Stimulated activated CD4-positive, alpha-beta T cell treated with anti-CD3 and anti-CD28 coated beads, Interleukin-15, amount 100 ng/mL, for 24 hours (primary cell): ENCODE data around the gene MANBA.
"Not testable (repeated sequence)": the region's sequence is repeated elsewhere in the genome, so short reads cannot be mapped to it uniquely, and the experiment has no call there.

Experiments used
- DNase-seq: peaks from one replicate; pipeline ENCODE4 v3.0.0-alpha.2; 2020

Gene MANBA

DNA sequence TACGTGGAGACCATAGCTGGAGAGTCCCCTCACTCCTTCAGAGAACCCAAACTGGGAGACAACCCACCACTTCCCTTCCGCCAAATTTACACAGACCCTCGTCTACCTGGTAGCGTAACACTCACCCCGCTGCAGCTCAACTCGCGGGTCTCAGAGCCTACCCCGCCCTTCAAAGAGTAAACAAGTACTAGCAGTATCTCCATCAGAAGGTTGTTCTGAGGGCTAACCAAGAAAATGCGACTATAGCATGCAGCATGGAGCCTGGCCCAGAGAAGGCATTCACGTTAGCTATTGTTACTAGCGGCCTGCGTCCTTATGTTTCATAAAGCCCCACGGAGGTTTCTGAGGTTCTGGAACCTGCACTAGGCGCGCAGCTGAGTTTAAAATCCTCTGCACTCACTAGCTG, 531 bp upstream of the MANBA start:
- no peak for DNase-seq

DNA sequence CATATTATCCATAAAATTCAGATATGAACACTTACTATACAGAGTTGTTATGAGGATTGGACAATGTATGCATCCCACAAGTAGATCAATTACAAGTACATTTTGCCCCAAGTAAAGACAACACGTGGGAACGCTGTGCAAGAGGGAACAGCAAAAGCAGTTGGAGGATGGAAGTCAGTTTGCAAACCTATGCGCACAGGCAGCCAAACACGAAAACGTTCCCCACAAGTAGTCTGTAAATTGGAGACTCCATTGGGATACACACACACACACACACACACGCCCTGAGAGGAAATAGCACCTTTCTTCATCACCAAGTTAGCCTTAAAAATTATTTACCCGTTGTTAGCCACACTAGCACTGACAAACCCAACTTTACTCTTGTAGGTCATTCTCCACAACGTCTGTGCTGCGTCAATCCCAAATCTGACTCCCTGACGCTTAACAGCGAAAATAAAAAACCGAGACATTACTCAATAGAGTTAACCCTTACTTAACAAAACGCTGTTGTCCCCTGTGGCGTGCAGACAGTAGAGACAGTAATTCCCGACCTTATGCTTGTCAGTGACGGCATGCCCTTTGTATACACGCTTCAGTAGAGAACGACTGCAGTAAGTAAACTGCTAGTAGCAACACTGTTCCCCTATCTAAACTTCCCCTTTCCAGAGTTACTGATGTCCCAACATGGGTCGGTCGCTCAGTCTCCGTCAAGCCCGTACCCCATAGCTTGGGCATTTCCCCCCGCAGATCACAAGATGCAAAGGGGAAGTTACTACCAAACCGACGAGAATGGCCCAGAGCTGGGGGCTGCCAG, 730 bp downstream of the MANBA start:
- peak; percentile 35 for DNase-seq

DNA sequence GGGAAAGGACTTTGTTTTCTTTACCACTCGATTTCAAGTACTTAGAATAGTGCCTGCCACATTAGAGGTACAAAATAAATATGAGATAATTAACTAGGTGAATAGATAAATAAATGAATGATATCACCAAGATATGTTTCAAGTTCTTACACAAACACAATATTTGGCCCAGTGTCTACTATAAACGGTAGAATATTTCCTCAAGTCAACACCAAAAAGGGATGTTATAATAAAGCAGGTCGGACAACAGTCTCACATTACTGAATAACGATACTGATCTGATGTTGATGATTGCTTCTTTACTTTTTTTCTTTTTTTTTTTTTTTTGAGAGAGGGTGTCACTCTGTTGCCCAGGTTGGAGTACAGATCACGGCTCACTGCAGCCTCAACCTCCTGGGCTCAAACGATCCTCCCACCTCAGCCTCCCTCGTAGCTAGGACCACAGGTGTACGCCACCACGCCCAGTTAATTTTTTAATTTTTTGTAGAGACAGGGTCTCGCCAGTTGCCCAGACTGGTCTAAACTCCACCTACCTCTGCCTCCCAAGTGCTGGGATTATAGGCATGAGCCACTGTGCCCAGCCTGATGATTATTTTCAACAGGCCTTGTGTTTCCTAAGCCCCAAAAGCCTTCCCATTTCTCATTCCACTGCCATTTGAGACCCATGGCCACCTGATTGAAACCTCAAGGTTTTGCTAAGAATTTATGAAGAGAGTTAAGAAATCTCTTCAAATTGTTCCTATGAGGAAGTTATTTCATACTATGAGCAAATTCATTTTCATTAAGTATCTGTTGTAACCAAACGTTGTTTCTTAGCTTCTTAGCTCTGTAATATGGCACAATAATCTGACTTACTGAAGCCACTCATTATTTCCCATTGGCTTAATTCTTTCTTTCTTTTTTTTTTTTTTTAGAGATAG, 2.3 kb downstream of the MANBA start:
- no peak for DNase-seq

DNA sequence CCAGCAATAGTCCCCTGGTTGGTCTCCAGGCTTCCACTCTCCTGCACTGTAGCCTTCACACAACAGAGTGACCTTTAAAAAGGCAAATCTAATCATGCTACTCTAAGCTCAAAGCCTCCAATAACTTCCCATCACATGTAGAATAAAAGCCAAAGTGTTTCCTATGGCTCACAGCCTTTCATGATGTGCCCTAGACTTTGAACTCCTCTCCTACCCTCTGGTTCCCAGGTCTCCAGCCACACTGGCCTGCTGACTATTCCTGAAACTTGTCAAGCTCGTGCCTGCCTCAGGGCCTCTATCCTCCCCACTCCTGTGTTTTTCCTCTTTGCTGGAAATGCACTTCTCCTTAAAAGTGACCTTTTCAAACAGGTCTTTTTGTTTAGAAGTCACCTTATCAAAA, 3.1 kb downstream of the MANBA start:
- DNase-seq = no peak

DNA sequence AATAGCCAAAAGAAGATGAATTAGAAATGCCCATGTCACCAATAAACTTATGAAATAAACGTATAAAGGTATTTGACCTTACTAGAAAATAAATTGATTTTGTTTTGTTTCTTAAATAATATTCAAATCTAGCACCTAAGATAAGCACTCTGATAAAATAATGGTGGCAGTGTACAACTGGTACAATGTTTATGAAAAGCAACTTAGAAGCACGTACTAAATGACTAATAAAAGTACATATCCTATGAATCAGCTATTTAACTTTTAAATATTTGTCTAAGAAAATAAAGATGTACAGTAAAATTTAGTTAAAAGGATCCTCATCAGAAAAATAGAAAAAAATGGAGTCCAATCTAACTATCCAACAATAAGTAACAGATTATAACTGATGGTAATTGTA, 6.7 kb downstream of the MANBA start:
- DNase-seq = no peak

DNA sequence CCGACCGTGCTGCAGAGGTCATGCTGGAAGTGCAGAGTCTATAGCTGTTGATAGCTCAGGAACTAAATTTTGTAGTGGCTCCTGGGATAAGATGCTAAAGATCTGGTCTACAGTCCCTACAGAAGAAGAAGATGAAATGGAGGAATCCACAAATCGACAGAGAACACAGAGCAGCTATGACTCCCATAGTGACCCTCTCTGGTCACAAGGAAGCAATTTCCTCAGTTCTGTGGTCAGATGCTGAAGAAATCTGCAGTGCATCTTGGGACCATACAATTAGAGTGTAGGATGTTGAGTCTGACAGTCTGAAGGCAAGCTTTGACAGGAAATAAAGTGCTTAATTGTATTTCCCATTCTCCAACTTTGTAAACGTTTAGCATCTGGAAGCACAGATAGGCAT, 8.8 kb downstream of the MANBA start:
- no peak for DNase-seq

DNA sequence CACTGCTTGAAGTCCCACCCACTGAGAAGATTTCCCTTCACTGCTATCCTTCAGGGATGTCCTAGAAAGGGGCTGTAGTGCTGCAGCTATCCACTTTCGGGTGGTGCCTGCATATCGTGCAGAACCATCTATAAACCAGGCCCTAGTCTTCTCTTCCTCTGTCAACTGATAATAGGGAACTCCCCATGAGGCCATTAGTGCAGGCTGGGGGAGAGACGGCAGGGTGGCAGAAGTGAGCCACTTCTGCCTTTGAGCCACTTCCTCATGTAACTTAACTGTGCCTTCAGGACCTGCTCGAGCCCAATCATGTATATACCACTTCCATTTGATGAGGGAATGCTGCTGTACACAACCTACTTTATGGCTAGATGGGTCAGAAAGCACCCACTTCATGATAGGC, 17.4 kb downstream of the MANBA start:
- not testable (repeated sequence) for DNase-seq

DNA sequence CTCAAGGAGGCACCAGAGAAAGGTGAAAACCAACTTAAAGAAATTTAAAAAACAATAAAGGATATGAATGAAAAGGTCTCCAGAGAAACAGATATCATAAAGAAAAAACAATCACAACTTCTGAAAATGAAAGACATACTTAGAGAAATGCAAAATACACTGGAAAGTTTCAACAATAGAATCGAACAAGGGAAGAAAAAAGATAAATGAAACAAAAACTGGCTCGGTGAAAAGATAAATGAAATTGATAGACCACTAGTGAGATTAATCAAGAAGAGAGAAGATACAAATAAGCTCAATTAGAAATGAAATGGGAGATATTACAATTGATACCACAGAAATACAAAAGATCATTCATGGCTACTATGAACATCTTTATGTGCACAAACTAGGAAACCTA, 22.0 kb downstream of the MANBA start:
- not testable (repeated sequence) for DNase-seq

DNA sequence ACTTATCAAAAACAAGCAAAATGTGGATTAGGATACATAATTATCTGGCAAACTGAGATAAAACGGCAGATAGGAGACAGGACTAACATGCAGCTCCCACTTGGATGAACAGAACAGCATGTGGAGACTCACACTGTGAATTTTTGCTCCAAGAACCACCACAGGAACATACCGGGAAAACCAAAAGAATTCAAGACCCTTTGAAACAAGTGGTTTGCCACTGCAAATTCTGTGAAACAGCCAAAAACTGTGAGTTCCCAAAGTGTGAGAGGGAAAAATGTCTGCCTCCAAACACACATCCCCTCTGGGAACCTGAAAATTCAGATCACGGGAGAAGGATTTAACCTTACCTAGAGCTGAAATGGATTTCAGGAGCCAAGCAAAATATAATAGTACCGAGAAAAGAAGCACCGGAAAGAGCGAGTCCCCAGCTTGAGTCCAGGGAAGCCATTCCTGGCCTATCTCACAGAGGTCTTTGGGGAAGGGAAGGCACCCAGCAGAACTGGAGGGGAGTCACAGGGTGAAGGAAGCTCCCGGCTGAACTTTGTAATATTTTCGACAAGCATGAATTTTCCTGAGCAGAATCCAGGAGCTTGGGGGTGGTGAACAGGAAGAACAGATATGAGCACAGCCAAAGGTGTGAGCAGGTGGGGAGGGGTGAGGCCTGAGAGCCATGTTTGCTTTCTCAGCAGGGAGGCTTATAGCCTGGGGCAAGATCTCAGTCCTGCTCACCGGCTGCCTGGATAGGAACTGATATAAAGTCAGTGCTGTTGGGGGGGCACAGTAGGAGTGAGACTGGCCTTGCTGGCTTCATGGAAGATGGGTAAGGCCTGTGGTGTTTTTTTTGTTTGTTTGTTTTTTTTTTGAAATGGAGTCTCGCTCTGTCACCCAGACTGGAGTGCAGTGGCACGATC, 23.9 kb downstream of the MANBA start:
- DNase-seq = no peak

DNA sequence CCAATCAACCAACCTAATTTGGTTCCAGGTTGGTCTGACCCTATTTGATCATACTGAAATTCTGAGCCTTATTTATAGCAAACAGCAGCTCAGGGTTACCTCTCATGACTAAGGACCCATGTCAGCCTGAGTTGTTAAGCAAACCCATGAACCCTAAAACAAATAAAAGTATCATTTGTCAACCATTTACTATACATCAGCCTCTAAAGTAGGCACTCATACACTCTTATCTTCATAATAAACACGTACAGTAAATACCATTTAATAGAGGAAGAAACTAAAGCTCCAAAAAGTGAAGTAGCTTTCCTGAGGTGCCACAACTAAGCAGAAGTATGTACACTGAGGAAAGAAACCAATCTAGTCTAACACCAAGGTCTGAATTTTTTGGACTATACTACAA, 25.2 kb downstream of the MANBA start:
- DNase-seq = no peak

DNA sequence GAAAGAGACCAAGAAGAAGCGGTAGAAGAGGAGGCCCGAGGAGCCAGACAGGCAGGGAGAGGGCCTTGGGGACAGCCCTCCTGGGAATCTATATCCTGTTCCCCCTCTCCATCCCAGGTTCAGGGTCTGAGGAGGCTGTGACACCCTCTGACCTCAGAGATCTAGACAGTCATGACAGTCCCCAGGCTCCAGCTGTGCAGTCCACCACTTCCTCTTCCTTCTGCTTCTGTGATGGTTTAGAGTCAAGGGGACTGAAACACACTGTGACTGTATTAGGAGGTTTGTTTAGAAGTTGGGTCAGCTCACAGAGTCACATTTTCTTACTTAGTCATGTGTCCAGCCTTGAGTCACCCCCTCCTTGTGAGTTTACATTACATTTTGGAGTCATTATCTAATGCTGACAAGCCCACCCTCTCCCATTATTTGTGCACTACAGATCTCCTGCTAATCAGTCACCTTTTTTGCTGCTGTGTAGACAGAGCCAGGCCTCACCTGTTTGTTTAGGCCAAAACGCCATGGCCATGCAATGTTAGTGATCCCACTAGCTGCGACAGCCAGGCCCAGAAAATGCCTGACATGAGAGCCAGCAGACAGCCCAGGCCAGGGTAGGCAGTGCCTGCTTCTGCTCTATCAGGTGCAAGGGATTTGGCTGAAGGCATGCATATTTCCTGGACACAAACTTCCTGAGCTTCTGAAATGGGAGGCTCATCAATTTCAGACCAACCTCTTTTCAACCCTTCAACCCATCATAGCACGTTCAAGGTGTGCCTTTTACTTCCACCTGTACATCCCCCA, 26.0 kb downstream of the MANBA start:
- peak; percentile 8 for DNase-seq

DNA sequence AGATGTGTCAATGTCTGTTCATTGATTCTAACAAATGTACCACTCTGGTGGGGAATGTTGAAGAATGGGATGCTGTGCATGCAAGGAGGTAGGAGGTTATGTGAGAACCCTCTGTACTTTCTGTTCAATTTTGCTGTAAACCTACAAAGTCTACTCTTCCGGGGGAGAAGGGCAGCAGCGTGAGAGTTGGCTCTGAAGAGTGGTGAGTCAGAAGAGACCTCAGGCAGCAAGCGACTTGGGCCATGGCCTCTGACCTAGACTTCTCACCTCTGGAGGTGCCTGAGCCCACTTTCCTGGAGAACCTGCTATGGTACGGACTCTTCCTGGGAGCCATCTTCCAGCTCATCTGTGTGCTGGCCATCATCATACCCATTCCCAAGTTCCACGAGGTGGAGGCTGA, 26.7 kb downstream of the MANBA start:
- no peak for DNase-seq

DNA sequence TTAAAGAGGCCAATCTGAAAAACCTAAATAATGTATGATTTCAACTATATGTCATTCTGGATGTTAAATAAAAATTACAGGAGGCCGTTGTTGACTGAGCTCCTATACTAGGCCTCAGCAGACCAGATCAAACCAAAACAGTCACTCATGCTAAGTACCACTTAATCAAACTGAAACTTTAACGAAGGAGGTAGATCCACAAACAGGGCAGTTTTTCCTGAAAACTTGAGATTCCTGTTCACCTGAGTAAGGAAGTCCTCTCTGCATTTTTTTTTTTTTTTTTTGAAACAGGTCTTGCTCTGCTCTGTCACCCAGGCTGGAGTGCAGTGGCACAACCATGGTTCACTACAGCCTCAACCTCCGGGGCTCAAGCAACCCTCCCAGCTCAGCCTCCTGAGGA, 27.7 kb downstream of the MANBA start:
- no peak for DNase-seq

DNA sequence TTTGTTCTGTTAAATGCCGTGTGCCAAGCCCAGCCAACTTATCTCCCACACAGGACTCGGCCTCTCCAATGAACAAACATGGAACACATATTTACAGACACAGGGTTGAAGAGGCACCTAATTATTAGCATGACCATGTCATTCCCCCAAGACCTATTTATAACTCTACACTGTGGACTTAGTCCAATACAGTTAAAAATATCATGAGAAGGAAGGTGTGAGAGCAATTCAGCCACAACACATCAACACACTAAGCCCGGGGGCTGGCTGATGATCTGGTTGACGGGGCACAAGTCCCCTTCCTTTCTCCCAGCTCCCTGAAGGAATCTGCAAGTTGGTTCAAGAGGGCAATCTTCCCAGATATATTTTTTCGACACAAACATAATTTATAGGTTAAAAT, 28.1 kb downstream of the MANBA start:
- DNase-seq = no peak

DNA sequence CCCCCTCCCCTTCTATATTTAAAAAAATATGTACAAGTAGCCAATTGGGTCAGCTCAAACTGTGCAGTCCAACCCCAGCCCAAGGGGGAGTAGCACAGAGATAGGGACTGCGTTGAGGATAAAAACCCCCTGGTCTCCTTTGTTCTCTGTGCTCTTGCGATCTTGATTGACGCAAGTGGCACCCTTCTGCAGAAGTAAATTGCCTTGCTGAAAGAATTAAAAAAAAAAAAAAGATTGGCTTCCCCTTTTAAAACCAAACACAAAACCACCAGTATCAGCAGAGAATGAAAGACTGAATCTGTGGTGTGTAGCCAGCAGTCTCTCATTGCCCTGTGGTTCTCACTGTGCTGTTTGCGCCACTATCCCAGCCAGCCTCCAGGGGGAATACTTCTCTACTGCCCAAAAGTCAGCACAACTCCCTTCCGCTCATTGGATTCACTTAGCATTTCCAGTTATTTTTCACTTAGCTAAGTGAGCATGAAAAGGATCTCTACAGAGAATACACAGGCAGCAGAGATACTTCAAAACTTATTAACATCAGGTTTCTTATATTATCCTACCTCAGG, 29.7 kb downstream of the MANBA start:
- no peak for DNase-seq

DNA sequence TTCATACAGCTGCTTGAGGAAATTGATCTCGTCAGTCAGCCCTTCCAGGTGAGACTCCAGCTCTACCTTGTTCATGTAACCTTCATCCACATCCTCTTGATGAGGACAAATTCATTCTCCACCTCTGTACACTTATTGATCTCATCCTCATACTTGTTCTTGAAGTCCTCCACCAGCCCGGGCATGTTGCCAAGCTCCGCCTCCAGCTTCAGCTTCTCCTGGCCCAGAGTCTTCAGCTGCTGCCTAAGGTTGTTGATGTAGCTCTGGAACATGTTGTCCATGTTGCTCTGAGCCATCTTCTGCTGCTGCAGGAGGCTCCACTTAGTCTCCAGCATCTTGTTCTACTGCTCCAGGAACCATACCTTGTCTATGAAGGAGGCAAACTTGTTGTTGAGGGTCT, 31.3 kb downstream of the MANBA start:
- not testable (repeated sequence) for DNase-seq

DNA sequence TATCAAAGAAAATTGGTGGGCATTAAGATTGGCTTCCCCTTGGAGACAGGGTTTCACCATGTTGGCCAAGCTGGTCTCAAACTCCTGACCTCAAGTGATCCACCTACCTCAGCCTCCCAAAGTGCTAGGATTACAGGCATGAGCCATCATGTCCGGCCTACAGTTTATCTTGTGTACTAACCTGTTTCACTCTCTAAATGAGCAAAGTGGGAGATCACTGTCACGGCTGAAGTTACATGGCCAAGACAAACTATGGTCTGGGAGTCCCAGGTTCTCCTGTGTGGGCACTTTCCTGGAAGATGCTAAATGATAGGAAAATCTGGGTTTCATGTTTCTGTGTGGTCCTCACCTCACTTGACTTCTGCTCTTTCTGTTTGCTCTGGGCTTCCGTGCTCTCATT, 33.8 kb downstream of the MANBA start:
- not testable (repeated sequence) for DNase-seq

DNA sequence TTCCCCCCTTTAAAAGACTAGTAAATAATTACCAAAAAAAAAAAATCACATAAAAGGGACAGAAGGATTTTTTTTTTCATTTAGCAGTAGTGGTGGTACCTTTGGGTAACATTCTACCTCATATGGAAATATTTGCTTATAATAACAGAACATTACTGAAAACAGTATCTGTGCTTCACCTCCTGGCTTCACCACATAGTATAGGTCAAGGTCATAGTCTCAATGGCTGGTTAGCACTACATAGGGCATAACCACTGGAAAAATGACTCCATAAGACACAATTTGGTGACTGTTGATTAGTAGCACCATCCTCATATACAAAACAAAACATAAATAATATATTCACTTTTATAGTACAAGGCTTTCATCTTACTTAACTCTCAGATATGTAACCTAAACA, 34.7 kb downstream of the MANBA start:
- no peak for DNase-seq

DNA sequence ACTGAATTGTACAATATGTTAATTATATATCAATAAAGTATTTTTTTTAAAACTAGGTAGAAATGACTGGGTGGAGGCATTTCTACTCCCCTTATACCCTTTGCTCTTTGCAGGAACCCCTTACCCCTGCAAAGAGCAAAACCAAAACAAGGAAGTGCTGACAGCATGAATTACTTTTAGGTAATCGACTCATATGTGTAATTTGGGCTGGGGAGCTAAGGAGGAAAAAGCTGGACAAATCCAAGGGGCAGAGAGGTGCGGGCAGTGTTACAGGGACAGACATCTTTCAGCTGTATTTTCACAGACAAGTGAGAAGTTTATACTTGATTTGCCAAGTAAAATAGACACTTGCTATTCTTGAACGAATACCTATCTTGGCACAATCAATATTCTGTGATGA, 35.5 kb downstream of the MANBA start:
- no peak for DNase-seq

DNA sequence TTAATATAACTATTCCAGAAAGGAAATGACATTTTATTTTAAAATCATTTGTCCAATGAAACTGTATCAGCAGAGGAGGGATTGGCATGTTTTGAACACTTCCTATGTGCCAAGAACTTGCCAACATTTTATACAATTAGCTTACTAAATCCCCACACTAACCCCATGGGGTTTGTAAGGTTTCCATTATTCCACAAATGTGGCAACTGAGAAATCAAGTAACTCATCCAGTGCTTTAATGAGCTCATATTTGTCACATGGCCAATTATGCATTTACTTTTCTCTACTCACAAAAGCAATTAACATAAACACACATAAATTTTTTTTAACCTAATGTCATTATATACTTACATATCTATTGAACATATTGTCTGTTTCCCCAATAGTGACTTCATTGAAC, 37.3 kb downstream of the MANBA start:
- DNase-seq = no peak

DNA sequence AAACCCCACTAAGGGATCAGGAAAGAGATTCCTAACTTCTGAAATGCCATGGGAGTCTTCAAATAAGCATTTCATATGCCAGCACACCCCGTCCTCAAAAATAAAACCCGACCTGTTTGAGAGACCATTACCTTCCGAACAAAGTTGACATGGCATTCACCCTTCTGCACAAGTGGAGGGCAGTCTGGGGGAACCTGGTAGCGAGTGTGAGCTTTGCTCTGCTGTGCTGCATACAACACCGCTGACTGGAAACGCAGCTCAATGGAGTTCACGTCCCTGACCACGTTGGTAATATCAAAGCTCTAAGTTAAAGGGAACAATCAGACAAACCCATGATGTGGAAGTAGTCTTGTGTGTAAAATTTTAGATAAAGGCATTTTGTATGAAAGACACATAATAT, 38.0 kb downstream of the MANBA start:
- DNase-seq = no peak
